Subcutaneous adipose tissue (tissue), 4 donors: Measurements from ENCODE around the gene DENR. TPM values are rescaled to one million over a fixed set of nuclear protein-coding genes. Genes with fewer than 3 reads are reported as not detected.

Experiments used
- total RNA-seq, 4 donors: library from RNA; depleted of rRNA; stranded (reverse); fragments of >200 nt; gene quantifications; one replicate each; pipeline ENCODE4 v1.1.0, GENCODE V29; 2016
- TF ChIP-seq, protein P1 (sequence below): fragments of 450-650 bp; IDR thresholded peaks from one replicate; pipeline ENCODE4 v1.5.1; 2016; ENCODE audit warnings: low read depth, mild to moderate bottlenecking, control low read depth, antibody characterized with exemption, moderate library complexity

DENR gene
- total RNA-seq, 4 donors from 2014 or later: 19.6 to 32.8 (median 26.2) TPM

DNA sequence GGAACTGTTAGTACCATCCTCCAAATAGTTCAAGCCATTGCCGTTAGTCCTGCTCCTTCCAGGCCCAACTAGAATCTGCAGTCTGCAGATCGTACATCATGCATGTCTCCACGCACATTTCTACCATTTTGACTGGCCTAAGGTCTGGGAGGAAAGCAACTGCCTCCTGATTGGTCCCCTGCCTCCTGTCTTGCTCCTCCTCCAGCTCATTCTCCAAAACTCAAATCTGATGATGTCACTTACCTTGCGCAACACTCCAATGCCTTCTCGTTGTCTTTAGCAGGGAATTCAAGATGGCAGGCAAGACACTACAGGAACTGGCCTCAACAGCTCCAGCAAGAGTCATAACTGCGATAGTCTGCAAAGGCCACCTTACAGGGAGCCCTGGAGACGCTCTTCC is 12.3 kb upstream of the DENR start:
- TF ChIP-seq, protein P1, sequence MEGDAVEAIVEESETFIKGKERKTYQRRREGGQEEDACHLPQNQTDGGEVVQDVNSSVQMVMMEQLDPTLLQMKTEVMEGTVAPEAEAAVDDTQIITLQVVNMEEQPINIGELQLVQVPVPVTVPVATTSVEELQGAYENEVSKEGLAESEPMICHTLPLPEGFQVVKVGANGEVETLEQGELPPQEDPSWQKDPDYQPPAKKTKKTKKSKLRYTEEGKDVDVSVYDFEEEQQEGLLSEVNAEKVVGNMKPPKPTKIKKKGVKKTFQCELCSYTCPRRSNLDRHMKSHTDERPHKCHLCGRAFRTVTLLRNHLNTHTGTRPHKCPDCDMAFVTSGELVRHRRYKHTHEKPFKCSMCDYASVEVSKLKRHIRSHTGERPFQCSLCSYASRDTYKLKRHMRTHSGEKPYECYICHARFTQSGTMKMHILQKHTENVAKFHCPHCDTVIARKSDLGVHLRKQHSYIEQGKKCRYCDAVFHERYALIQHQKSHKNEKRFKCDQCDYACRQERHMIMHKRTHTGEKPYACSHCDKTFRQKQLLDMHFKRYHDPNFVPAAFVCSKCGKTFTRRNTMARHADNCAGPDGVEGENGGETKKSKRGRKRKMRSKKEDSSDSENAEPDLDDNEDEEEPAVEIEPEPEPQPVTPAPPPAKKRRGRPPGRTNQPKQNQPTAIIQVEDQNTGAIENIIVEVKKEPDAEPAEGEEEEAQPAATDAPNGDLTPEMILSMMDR: no peak

DNA sequence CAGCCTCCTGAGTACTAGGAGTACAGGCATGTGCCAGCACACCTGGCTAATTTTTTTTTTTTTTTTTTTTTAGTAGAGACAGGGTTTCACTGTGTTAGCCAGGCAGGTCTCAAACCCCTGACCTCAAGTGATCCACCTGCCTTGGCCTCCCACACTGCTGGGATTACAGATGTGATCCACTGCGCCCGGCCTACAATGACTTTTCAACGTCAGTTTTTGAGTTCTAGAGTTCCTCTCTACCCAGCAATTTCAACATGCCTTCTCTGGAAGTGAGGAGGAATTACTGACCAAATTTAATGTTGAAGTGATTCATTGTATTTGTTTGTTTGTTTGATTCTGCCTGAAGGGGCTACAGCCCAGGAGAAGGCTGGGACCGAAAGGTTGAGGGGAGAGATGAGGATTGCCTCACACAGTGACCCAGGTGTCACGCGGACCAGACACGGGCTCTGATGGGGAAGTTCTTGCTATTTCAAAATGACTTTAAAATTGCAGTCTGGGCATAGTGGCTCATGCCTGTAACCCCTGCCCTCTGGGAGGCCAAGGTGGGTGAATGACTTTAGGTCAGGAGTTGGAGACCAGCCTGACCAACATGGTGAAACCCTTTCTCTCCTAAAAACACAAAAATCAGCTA is 8.6 kb upstream of the DENR start:
- TF ChIP-seq, protein P1: no peak

DNA sequence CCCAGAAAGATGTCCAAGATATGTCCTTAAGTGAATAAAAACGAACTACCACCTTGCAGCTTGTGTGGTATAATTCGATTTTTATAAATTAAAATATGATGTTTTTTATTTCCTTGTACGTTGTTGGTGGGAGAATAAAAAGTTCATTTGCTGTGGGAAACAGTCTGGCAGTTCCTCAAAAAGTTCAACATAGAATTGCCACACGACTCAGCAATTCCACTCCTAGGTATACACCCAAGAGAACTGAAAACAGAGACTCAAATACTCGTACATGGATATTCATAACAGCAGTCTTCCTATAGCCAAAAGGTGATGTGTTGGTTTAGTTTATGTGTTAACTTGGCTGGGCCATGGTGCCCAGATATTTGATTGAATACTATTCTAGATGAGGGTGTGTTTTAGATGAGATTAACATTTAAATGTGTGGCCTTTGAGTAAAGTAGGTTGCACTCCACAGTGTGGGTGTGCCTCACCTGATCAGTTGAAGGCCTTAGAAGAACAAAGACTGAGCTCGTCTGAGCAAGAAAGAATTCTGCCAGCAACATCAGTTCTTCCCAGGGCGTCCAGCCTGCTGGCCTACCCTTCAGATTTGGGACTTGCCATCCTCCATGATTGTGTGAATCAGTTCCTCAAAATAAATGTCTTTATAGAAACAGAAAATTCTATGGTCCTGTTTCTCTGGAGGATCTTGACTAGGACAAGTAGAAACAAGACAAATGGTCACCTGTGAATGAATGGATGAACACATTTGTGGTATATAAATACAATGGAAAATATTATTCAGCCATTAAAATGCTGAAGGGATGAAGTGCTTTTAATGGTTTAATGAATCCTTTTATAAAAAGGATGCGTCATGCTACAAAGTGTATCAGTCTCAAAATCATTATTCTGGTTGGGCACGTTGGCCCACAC is 5.1 kb upstream of the DENR start:
- TF ChIP-seq, protein P1: no peak

DNA sequence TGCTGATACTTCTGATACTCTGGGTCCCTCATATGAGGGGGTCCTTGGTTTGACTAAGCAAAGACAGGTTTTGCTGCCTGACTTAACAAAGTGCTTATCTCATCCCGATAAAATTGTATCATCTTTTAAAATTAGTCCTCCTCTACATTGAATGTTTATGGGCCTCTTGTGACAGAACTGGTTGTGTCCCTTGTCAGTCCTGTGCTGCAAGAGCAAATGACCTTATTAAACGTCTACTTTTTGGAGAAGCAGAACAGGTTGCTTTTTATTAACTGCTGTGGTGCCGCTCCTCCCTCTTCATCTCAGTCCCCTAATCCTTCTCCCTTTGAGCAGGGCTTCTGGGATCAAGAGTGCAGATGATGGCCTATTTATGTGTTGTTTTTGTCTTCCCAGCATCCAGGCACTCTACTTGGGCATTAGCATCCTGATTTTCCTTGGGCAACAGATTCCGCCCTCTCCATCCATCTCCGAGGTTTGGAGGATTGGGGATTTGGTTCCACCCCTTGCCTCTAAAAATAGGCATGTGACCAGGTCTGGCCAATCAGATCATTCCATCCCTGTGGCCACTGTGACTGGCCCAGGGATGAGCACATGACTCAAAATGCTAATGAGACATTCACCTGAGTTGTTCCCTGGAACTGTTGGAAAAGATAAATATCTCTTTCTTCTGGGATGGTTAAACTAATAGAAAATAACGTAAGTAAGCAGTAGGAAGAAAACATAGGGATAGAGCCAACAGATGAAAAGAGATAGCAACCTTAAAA is 2.9 kb upstream of the DENR start:
- TF ChIP-seq, protein P1: no peak

DNA sequence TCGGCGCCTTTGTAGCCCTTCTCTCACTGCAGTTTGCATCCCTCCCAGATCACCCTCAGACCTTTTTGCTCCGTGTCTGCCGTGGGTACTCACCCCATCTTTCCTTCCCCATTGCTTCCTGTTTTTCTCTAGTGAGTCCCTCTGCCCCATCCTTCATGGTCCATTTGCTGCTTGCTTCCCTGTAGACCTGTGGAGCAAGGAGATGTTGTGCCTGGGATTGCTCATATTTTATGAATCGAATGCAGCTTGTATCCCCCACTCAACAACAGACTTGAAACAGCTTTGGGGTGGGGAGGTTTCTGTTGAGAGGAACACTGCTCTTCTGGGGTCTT is 661 bp downstream of the DENR start:
- TF ChIP-seq, protein P1: no peak

GRCh38 chr12:122754790-122755189 is 2.2 kb downstream of the DENR start:
- TF ChIP-seq, protein P1: no peak

DNA sequence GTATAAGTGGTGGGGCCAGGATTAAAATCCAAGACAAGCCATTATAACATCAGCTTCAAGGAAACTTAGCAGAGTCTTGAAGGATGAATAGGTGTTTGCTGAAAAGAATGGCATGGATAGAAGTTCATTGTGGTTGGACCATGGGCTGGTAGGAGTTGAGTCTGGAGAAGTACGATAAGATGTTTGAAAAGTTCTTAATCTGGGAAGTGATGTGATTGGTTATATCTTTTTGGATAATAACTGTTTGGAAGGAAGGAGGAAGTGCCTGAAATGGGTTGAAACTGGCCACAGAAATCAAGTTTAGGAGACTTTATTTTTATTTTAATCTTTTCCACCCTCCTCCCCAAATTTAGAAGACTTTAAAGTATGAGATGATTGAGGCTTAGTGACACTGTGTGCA is 4.9 kb downstream of the DENR start:
- TF ChIP-seq, protein P1: no peak
